HCT116 (cell line): ENCODE measurements around the gene CRACDL. TPM values are rescaled to one million over a fixed set of nuclear protein-coding genes. Genes with fewer than 3 reads are reported as not detected.

Experiments used
- ATAC-seq: fragments of 200-7000 bp; cut with Tn5 transposase; 2 replicates; pipeline ENCODE4 v1.9.1; 2020; ENCODE audit warnings: mild to moderate bottlenecking, moderate library complexity
- BruUV-seq: library from RNA; stranded (reverse); fragments of 400-500 nt; replicated peaks from 2 replicates; lab custom pipeline; 2021; lab: Mats Ljungman, UMichigan
- CTCF ChIA-PET: fragments of 300-600 bp; sonication (Branson Sonifier 250); formaldehyde crosslinking; loops from one replicate; lab custom pipeline; 2021; ENCODE audit warnings: antibody characterized with exemption; lab: Charles Lee
- POLR2A ChIA-PET: fragments of 300-600, 350-600 bp; sonication (Branson Sonifier 250); formaldehyde crosslinking; loops from one replicate; lab custom pipeline; 2021; ENCODE audit warnings: antibody characterized with exemption; lab: Charles Lee
- RAD21 ChIA-PET, 2 experiments: fragments of 300-600 bp; sonication (Branson Sonifier 250); formaldehyde crosslinking; loops; one replicate each; lab custom pipeline; 2023; ENCODE audit warnings: low total read pairs in 2 of 2; ENCODE audit not compliant: uncharacterized antibody in 2 of 2, unreplicated experiment in 2 of 2, low non-redundant PET in 1 of 2; lab: Charles Lee
- DNase-seq: peaks from one replicate; pipeline ENCODE4 v3.0.0-alpha.2; 2010; ENCODE audit warnings: low read depth, low spot score
- H2AFZ ChIP-seq: fragments of 200-600 bp; shearing (Covaris generic), sonication (generic); 2 replicates; pipeline ENCODE4 v1.6.1; 2017; ENCODE audit warnings: low read depth, mixed run types, mixed read lengths, antibody characterized with exemption, low read length; ENCODE audit not compliant: poor library complexity, severe bottlenecking
- H3K27ac ChIP-seq: 2 replicates; pipeline ENCODE4 v1.5.1; 2012; ENCODE audit warnings: low read depth, low read length
- H3K27me3 ChIP-seq: fragments of 200-600 bp; sonication (generic); 2 replicates; pipeline ENCODE4 v1.6.1; 2016; ENCODE audit warnings: mixed run types, low read length, mixed read lengths; ENCODE audit not compliant: insufficient read depth
- H3K36me3 ChIP-seq, 2 experiments: fragments of 200-500 bp in 1 of 2; fragments of 200-600 bp in 1 of 2; sonication (Bioruptor generic) in 1 of 2; sonication (generic) in 1 of 2; 2 replicates each; pipeline versions ENCODE4 v1.5.1 to v1.6.1; 2014 to 2016; ENCODE audit warnings: low read length in 2 of 2, inconsistent platforms in 1 of 2, mixed read lengths in 1 of 2, mixed run types in 1 of 2; ENCODE audit not compliant: insufficient read depth in 2 of 2, control insufficient read depth in 1 of 2
- H3K4me1 ChIP-seq, 2 experiments: fragments of 200-600 bp in 1 of 2; sonication (generic) in 1 of 2; 2 replicates each; pipeline versions ENCODE4 v1.5.1 to v1.6.1; 2012 to 2017; ENCODE audit warnings: low read length in 2 of 2, inconsistent platforms in 1 of 2, mild to moderate bottlenecking in 1 of 2, mixed read lengths in 1 of 2, mixed run types in 1 of 2, moderate library complexity in 1 of 2; ENCODE audit not compliant: insufficient read depth in 2 of 2, control insufficient read depth in 1 of 2
- H3K4me2 ChIP-seq: fragments of 200-600 bp; sonication (generic); 2 replicates; pipeline ENCODE4 v1.6.1; 2017; ENCODE audit warnings: mixed run types, low read length, mixed read lengths
- H3K4me3 ChIP-seq, 2 experiments: fragments of 200-600 bp in 1 of 2; sonication (generic) in 1 of 2; replicated peaks in 1 of 2; 2 replicates each; pipeline ENCODE4 v1.5.1; 2011 to 2016; ENCODE audit warnings: low read length in 2 of 2, control low read depth in 1 of 2, low read depth in 1 of 2, mild to moderate bottlenecking in 1 of 2, mixed read lengths in 1 of 2, mixed run types in 1 of 2
- H3K79me2 ChIP-seq: fragments of 200-600 bp; sonication (generic); 2 replicates; pipeline ENCODE4 v1.6.1; 2017; ENCODE audit warnings: mild to moderate bottlenecking, mixed run types, low read length, moderate library complexity, mixed read lengths; ENCODE audit not compliant: insufficient read depth
- H3K9ac ChIP-seq: fragments of 200-600 bp; sonication (generic); 2 replicates; pipeline ENCODE4 v1.6.1; 2016; ENCODE audit warnings: low read length, mixed read lengths
- H3K9me2 ChIP-seq: fragments of 200-600 bp; sonication (generic), shearing (Covaris generic); 2 replicates; pipeline ENCODE4 v1.6.1; 2017; ENCODE audit warnings: mixed run types, mild to moderate bottlenecking, moderate library complexity; ENCODE audit not compliant: insufficient read depth
- H3K9me3 ChIP-seq, 2 experiments: fragments of 200-500 bp in 1 of 2; fragments of 200-600 bp in 1 of 2; sonication (Bioruptor generic) in 1 of 2; sonication (generic) in 1 of 2; 2 replicates each; pipeline ENCODE4 v1.6.1; 2014 to 2017; ENCODE audit warnings: low read length in 2 of 2, mixed read lengths in 2 of 2, inconsistent platforms in 1 of 2, low read depth in 1 of 2, mild to moderate bottlenecking in 1 of 2, mixed run types in 1 of 2, moderate library complexity in 1 of 2; ENCODE audit not compliant: control insufficient read depth in 1 of 2, insufficient read depth in 1 of 2
- H4K20me1 ChIP-seq: fragments of 200-600 bp; sonication (generic), shearing (Covaris generic); 2 replicates; pipeline ENCODE4 v1.6.1; 2017; ENCODE audit warnings: mixed run types, mild to moderate bottlenecking, moderate library complexity; ENCODE audit not compliant: insufficient read depth
- CBX3 ChIP-seq: IDR thresholded peaks from 2 replicates; pipeline ENCODE4 v1.6.1; 2012; ENCODE audit warnings: low read depth
- CTCF ChIP-seq, 3 experiments: fragments of 200-600 bp in 1 of 3; sonication (generic) in 1 of 3; IDR thresholded peaks in 2 of 3; conservative IDR thresholded peaks in 1 of 3; 2 replicates each; pipeline ENCODE4 v1.5.1; 2012 to 2017; ENCODE audit warnings: low read depth in 2 of 3, low read length in 2 of 3, antibody characterized with exemption in 1 of 3, borderline replicate concordance in 1 of 3, control low read depth in 1 of 3, mild to moderate bottlenecking in 1 of 3, mixed read lengths in 1 of 3, mixed run types in 1 of 3, moderate library complexity in 1 of 3; ENCODE audit not compliant: insufficient read depth in 1 of 3
- EGR1 ChIP-seq: IDR thresholded peaks from 2 replicates; pipeline ENCODE4 v1.6.1; 2012; ENCODE audit warnings: low read depth
- MAX ChIP-seq: IDR thresholded peaks from 2 replicates; pipeline ENCODE4 v1.6.1; 2012
- POLR2A ChIP-seq: IDR thresholded peaks from 2 replicates; pipeline ENCODE4 v1.7.0; 2011; ENCODE audit warnings: borderline replicate concordance; ENCODE audit not compliant: insufficient read depth, insufficient read length; ENCODE audit errors: extremely low read depth
- POLR2AphosphoS5 ChIP-seq: IDR thresholded peaks from 2 replicates; pipeline ENCODE4 v1.6.1; 2011; ENCODE audit warnings: mild to moderate bottlenecking, low read depth, low read length, moderate library complexity
- RAD21 ChIP-seq: IDR thresholded peaks from 2 replicates; pipeline ENCODE4 v1.6.1; 2012; ENCODE audit warnings: low read depth, mild to moderate bottlenecking
- REST ChIP-seq: IDR thresholded peaks from 2 replicates; pipeline ENCODE4 v1.6.1; 2012; ENCODE audit warnings: low read depth
- TCF7L2 ChIP-seq: IDR thresholded peaks from 2 replicates; pipeline ENCODE4 v1.7.0; 2011; ENCODE audit warnings: borderline replicate concordance, inconsistent platforms; ENCODE audit not compliant: insufficient read depth, insufficient read length; ENCODE audit errors: extremely low read depth
- YY1 ChIP-seq: IDR thresholded peaks from 2 replicates; pipeline ENCODE4 v1.6.1; 2011; ENCODE audit warnings: low read length, low read depth, moderate library complexity, mild to moderate bottlenecking; ENCODE audit not compliant: insufficient replicate concordance; ENCODE audit errors: extremely low read depth
- ZNF274 ChIP-seq: fragments of 200-500 bp; sonication (Bioruptor generic); IDR thresholded peaks from 2 replicates; pipeline ENCODE4 v1.6.1; 2014; ENCODE audit warnings: mild to moderate bottlenecking, low read depth, low read length, inconsistent platforms
- intact Hi-C: fragments of 100-400 bp; cut with micrococcal nuclease; formaldehyde crosslinking; loops from 2 replicates; pipeline ENCODE4 v1.10.0; 2022
- total RNA-seq: library from RNA; stranded (reverse); gene quantifications from one replicate; pipeline ENCODE4 v1.2.1, GENCODE V29; 2021; ENCODE audit not compliant: unreplicated experiment

CRACDL gene
- total RNA-seq, 1 experiment from 2014 or later, result 1.1 TPM

GRCh38 chr2:98872526-98872925, 63.5 kb downstream of the CRACDL start:
- Histone ChIP-seq H3K27me3 (no peaks in the 10 kb centered on the region), H3K9ac (no peak overlapping the region), H3K4me1 (peaks cover 0 to 3% of the 10 kb centered on the region in 2 experiments; a peak in 2 of 4 replicates), H3K9me2 (no peaks in the 10 kb centered on the region), H3K9me3 (no peaks in the 10 kb centered on the region), H3K79me2 (no peaks in the 10 kb centered on the region), H3K4me2 (no peak overlapping the region), H4K20me1 (no peaks in the 10 kb centered on the region), H3K36me3 (no peaks in the 10 kb centered on the region), H2AFZ (no peak overlapping the region), H3K27ac (no peak overlapping the region), H3K4me3 (no peak overlapping the region)
- RAD21 ChIA-PET, result no interaction called here
- no TSS peak for BruUV-seq
- CTCF ChIA-PET, result no interaction called here
- ATAC-seq (no peak), DNase-seq (no peak)
- intact Hi-C loops, result no loop called here
- TF ChIP-seq TCF7L2 (no peak), CTCF (IDR thresholded peaks at IDR 0.05 in 2 of 3, conservative IDR thresholded peaks at IDR 0.05 in 1 of 3; ENCODE audit: borderline replicate concordance in 1 of 3, insufficient read depth in 1 of 3, low read depth in 2 of 3, low read length in 2 of 3) (no peak)
- POLR2A ChIA-PET, result no interaction called here

- Histone ChIP-seq H3K36me3 (no peaks in the 10 kb centered on the region), H3K9me2 (no peaks in the 10 kb centered on the region), H3K4me3 (no peak overlapping the region), H3K4me2 (no peak overlapping the region), H3K27me3 (no peaks in the 10 kb centered on the region), H3K4me1 (peaks cover 0 to 9% of the 10 kb centered on the region in 2 experiments; a peak in 2 of 4 replicates), H3K27ac (no peak overlapping the region), H4K20me1 (no peaks in the 10 kb centered on the region), H3K9me3 (no peaks in the 10 kb centered on the region), H3K9ac (no peak overlapping the region), H2AFZ (no peak overlapping the region), H3K79me2 (no peaks in the 10 kb centered on the region)
- TF ChIP-seq CBX3 (no peak), ZNF274 (no peak), EGR1 (no peak), POLR2A (no peak), REST (no peak), YY1 (no peak), RAD21 (no peak), MAX (no peak), POLR2AphosphoS5 (no peak)
- POLR2A ChIA-PET, result no interaction called here
- CTCF ChIA-PET, result no interaction called here
- DNase-seq (no peak), ATAC-seq (no peak)
- BruUV-seq, result no TSS peak
- intact Hi-C loops, result no loop called here
- RAD21 ChIA-PET, result no interaction called here
These were observed 64.5 kb downstream of the CRACDL start for GRCh38 chr2:98871506-98871905.
